Ishikawa (cell line): ENCODE data around the gene GRPEL2.

Source experiments
- EGR1 ChIP-seq: IDR thresholded peaks from 2 replicates; pipeline ENCODE4 v1.6.1; 2012
- RAD21 ChIP-seq: IDR thresholded peaks from 2 replicates; pipeline ENCODE4 v1.6.1; 2012; ENCODE audit warnings: low read depth
- ZBTB7A ChIP-seq: IDR thresholded peaks from 2 replicates; pipeline ENCODE4 v1.6.1; 2012; ENCODE audit warnings: low read depth

DNA sequence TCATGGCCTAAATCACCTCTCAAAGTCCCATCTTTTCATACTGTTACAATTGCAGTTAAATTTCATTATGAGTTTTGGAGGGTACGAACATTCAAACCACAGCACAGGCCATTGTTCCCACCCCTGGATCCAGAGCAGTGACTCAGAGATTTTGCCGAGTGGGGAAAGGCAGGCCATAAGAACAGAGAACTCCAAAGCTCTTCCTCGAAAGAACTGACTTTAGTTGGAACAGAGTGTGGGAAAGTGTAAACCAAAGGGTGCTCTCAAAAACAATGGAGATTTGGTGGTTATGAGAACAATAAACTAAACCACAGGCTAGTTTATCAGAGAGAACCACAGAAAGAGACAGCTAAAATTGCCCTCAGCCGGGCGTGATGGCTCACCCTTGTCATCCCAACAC is 19.4 kb upstream of the GRPEL2 start:
- TF ChIP-seq EGR1 (no peak), RAD21 (no peak), ZBTB7A (no peak)
